ENCODE measurements around the gene THSD8. TPM values are rescaled to one million over a fixed set of nuclear protein-coding genes. Genes with fewer than 3 reads are reported as not detected.

Gene THSD8
- total RNA-seq, 4 donors from 2014 or later: 0.67 TPM; not detected in 3

DNA sequence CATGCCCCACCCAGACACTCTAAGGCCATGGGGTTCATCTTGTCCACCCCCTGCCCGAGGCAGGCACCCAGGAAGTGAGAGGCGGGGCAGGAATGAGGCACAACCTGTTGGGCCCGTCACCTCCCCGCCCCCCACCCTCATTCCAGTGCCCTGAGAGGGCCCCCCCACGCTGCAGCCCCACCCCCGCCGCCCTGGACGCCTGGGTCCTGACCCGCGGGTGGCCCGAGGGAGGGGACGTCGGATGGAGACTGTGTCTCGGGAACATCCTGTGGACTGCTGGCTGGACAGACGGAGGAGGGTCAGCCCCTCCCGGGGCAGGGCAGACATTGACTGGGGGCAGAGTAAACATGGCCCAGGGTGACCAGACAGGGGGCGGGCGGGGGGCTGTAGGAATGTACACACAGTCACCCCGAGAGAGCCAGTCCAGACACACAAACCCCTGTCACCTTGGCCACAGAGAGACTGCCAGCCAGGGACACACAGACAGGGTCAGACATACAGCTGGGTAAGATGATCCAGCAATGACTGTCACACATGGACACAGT lies 17.9 kb upstream of the THSD8 start:
- peak; percentile 61 to 75 for DNase-seq
- no peak for TF ChIP-seq POLR2A (IDR thresholded peaks at IDR 0.05)
- no peak for TF ChIP-seq CTCF (IDR thresholded peaks at IDR 0.05)
- no peaks in the 10 kb centered on the region for H3K9me3 ChIP-seq
- H3K27me3 ChIP-seq: no peaks in the 10 kb centered on the region
- peak overlapping the region; percentile 96 to 99 (median 96) for H3K27ac ChIP-seq
- H3K4me1 ChIP-seq: peaks cover 61 to 80% of the 10 kb centered on the region in 2 donors
- intact Hi-C loops (cut with DNase I): no loop called here
- H3K4me3 ChIP-seq (replicated peaks in 1 of 3): no peak overlapping the region
- no peaks in the 10 kb centered on the region for H3K36me3 ChIP-seq
- 11 to 24% methylated on average over 3 to 6 of the region's 19 CpGs for WGBS, 2 donors

GRCh38 chr19:12784394-12784870 lies 17.4 kb upstream of the THSD8 start:
- intact Hi-C loops (cut with DNase I): no loop called here
- WGBS, 2 donors: 67 to 73% methylated on average over 10 of the region's 10 CpGs
- H3K9me3 ChIP-seq: no peaks in the 10 kb centered on the region
- peak overlapping the region; percentile 96 to 99 (median 96) for H3K27ac ChIP-seq
- H3K4me1 ChIP-seq: peaks cover 60 to 79% of the 10 kb centered on the region in 2 donors
- no peak for DNase-seq
- no peaks in the 10 kb centered on the region for H3K36me3 ChIP-seq
- H3K4me3 ChIP-seq (replicated peaks in 1 of 3): no peak overlapping the region
- TF ChIP-seq POLR2A (IDR thresholded peaks at IDR 0.05) (no peak), CTCF (IDR thresholded peaks at IDR 0.05) (no peak)
- no peaks in the 10 kb centered on the region for H3K27me3 ChIP-seq

DNA sequence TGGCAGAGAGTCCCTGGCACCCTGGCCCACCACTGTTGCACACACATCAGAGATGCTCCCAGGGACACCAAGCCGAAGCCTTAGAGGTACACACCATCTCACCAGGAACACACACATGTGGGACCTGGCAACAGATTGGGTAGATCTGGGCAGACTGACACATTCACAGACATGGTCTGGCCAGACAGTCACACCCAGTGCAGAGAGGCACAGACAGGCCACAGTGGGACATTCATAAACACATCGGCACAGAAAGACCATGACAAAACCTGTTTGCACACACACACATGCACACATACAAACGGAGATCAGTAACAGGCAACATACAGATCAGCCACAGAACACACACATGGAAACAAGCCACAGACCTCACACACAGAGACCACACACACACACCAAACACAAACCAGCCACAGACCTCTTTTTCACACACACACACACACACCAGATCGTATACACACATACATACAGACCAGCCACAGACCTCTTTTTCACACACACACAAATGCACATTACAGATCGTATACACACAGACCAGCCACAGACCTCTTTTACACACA lies 16.9 kb upstream of the THSD8 start:
- Histone ChIP-seq H3K27me3 (no peaks in the 10 kb centered on the region), H3K27ac (peak overlapping the region; percentile 96 to 99 (median 96)), H3K4me3 (replicated peaks in 1 of 3) (no peak overlapping the region), H3K9me3 (no peaks in the 10 kb centered on the region), H3K36me3 (no peaks in the 10 kb centered on the region), H3K4me1 (peaks cover 58 to 74% of the 10 kb centered on the region in 2 donors)
- no peak for DNase-seq
- TF ChIP-seq CTCF (IDR thresholded peaks at IDR 0.05) (no peak), POLR2A (IDR thresholded peaks at IDR 0.05) (no peak)
- WGBS, 2 donors: 71 to 75% methylated on average over 4 to 5 of the region's 5 CpGs
- intact Hi-C loops (cut with DNase I): no loop called here

GRCh38 chr19:12785431-12786031 lies 16.3 kb upstream of the THSD8 start:
- WGBS, 2 donors: 74 to 88% methylated on average over 4 of the region's 4 CpGs
- Histone ChIP-seq H3K9me3 (no peaks in the 10 kb centered on the region), H3K4me3 (replicated peaks in 1 of 3) (no peak overlapping the region)

More at GRCh38 chr19:12785431-12786031, 16.3 kb upstream of the THSD8 start:
- TF ChIP-seq POLR2A (IDR thresholded peaks at IDR 0.05): no peak
- TF ChIP-seq CTCF (IDR thresholded peaks at IDR 0.05): no peak
- peak in 1 of 2 donors; percentile 9 for DNase-seq
- intact Hi-C loops (cut with DNase I): no loop called here
- no peaks in the 10 kb centered on the region for H3K36me3 ChIP-seq
- peak overlapping the region; percentile 96 to 99 (median 96) for H3K27ac ChIP-seq
- H3K27me3 ChIP-seq: no peaks in the 10 kb centered on the region
- peaks cover 61 to 72% of the 10 kb centered on the region in 2 donors for H3K4me1 ChIP-seq

All from thyroid gland (tissue), 4 donors.